SW 1271 (cell line): ENCODE data around the gene TNFRSF14.

Source experiments
- DNase-seq, 2 experiments: peaks; one replicate each; lab custom pipeline; 2025; lab: John Stamatoyannopoulos, UW

Gene TNFRSF14

DNA sequence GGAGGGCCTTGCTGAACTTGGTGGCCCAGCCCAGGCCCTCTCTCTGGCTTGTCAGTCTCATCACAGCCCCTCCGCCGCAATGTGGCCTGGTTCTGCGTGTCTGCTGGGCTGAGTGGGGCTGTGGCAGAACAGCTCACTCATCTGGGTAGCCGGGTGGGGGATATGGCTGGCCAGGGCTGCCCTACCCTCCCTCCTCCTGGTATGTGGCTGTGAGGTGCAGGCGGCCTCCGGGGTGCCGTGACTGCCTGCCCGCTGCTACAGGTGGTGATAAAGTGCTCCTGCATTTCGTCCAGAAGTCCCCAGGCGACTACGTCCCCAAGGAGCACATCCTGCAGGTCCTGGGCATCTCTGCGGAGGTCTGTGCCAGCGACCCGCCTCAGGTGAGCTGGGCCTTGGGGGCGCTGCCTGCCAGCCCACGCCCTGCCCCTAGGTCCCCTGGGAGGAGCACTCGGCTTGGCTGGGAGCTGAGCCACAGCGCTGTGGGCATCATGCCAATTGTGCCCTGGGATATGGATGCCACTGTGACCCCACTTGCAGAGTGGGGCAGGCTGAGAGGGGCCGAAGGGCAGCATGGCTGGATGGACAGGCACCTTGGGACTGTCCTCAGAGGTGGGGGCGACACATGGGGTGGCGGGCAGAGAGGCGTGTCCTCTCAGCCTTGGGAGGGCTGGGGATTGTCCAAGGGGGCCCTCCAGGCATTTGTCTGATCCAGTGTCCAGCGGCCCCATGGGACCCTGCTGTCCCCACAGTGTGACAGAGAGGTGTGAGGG is 32.7 kb downstream of the TNFRSF14 start:
- DNase-seq = no peak

DNA sequence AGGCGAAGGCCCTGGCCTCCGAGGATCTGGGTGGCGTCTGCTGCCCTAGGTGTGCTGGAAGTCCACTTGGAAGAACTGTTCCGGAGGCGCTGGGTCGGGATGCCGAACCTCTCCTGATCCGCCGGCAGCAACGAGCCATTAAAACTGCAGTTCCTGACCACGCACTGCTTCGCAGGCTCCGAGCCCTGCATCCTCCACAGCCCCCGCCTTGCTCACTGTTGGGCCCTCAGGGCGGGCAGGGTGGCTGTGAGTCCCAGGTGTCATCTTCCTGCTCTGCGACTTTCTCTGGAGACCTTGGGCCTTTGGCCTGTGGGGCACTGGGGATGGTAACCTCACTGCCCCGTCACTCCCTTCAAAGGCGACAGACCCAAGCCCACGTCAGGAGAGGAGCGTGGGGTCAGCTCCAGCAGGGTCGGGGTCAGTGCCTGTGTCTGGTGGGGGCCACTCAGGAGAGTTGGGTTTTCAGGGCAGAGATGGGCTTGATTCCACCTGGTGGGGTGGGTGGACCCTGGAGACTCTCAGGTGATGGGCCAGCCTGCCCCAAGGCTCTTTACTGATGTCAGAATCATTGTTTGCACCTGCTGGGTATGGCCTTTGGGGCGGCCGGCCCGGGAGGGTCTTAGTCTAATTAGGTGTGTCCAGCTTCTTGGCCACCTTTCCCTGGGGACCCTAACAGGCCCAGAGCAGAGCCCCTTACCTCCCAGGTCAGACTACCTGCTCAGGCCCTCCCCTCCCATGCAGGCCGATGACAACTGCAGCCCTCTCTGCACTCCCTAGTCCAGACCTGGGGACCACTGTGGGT is 33.5 kb downstream of the TNFRSF14 start:
- no peak for DNase-seq

DNA sequence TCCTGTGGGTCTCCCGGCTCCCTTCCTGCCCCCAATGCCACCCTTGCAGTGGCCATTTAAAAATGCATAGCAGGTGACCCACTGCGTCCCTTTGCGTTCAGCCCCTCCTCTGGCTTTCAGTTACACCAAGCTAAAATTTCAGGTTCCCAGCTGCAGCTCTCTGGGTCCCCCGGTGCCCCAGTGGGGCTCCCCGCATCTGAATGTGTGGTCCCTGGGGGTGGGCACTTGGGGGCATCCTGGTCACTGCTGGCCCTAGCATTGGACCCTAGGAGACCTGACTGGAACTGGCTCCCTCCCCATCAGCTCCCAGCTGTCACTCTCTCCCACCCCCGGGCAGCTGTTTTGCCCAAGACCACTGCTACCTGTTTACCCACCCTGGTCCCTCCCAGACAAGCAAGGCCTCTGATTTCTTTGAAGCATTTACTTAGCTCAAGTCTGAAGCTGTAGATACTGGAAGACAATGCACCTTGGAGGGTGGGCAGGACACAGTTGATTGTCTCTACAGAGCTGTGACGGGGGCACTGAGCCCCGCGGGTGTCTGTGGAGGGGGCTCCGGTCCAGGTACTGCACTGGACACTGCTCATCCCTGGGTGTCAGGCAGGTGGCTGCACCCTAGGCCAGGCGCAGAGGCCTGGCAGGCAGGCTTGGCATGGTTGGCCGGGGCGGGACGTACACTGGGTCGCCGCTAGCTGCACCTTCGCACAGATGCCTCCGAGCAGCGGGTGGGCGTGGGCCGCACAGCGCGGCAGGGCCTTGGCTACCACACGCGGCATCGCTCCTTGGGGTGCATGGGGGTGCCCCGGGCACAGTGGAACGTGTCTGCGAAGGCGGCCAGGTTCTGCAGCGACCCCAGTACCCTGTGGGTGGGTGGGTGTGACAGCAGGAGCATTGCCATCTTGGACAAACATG is 34.3 kb downstream of the TNFRSF14 start:
- DNase-seq = no peak

DNA sequence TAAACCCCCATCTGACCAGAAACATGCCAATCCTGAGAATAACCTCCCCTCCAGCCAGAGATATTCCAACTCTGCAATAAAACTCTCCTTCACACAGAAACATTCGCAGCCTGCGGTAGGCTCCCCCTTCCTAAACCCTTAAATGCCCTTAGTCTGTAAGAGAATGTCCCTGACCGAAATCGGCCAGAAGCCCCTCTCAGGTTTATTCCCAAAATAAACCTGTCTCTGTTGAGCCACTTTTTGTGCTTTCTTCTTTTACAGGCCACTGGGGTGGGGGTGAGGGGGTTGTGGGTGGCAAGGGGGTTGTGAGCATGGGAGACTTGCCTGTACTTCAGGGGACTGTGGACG is 35.0 kb downstream of the TNFRSF14 start:
- no peak for DNase-seq

DNA sequence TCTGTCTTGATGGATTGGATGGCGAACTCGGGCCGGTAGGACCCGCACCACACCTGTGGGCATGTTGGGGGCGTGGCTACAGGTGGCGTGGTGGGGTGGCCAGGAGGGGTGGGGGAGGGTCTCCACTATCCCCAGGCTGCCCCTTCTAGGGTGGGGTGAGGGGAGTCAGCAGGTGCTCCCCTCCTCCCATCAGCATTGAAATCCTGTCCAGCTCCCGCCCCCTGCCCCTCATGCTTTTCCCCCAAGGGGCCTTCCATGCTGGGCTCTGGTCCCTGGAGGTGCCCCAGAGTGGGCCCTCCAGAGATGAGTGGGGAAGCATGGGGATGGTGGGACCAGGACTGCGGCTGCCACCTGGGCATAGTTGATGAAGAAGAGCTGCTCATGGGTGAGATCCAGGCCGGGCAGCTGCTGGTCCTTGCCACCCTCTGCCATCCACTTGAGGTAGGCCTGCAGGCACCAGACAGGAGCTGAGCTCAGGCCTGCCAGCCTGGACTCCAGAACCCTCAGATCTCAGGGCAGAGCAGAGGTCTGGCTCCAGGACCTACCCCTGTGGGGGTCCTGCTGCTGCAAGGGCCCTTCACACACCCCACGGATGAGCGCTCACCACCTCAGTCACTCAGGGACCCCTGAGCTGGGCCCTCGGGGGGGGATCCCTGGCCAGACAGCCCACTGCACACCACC is 35.5 kb downstream of the TNFRSF14 start:
- DNase-seq = no peak

DNA sequence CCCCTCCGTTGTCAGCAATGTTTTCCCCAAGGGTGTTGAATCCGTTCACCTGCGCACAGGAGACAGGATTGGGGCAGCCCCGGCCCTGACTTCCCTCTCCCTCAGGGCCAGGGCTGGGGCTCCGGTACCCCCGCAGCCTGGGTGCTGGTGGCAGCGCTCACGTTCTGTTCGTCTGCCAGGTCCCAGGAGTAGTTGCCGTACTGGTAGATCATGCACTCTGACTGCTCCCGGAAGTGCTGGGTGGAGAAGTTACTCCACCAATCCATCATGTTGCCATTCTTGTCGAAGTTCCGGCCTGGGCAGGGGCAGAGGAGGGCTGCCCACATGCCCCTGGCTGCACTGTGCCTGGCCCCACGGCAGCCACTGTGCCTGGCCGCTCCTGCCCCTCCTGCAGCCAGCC is 36.5 kb downstream of the TNFRSF14 start:
- DNase-seq = no peak

DNA sequence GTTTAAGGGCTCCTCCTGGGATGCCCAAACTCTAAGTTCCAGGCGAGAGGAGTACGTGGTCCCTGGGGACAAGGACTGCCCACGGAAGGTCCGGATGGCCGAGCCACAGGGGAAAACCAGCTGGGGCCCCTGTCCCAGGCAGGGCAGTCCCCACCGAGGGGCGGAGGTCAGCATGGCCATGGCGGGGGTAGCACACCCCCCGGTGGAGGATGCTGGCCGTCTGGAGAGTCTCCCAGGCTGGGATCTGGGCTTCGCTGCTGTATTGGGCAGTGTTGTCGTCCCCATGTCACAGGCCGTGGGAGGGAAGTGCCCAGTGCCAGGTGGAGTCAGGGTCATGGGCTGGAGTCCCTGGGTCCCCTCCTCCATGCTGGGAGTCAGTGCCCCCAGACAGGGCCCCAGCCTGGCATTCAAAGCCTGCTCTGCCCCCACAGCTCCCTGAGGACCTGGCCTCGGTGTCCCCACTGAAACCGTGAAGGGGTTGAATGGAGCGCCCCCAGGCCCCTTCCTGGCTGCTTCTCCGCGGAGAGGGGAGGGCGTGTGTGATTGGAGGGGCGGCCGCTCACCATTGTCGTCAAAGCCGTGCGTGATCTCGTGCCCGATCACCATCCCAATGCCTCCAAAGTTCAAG is 37.2 kb downstream of the TNFRSF14 start:
- DNase-seq = no peak

DNA sequence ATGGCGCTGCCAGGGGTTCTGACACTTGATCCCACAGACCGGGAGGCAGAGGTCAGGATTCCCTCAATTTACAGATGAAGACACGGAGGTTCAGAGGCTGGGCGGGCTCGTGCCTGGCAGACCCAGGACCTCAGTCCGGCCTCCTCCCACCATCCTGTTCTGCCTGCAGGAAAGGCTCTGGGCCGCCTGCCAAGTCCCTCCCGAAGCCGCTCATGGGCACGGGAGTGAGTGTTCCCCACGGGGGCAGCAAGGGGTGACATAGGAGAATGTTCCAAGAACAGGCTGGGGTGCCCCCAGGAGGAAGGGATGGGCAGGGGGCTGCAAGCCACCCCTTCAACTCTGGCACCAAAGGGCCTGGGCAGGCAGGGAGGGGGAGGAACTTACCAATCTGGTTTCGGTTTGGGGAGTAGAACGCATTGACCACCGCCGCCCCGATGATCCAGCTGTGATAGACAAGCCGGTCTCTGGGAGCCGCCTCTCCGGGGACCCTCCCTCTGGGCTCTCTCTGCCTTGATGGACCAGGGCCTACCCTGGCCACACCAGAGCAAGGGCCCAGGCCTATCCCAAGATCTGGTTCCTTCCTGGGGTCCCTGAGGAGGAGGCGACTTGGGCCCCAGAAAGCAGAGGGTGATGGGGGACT is 38.0 kb downstream of the TNFRSF14 start:
- DNase-seq = no peak

DNA sequence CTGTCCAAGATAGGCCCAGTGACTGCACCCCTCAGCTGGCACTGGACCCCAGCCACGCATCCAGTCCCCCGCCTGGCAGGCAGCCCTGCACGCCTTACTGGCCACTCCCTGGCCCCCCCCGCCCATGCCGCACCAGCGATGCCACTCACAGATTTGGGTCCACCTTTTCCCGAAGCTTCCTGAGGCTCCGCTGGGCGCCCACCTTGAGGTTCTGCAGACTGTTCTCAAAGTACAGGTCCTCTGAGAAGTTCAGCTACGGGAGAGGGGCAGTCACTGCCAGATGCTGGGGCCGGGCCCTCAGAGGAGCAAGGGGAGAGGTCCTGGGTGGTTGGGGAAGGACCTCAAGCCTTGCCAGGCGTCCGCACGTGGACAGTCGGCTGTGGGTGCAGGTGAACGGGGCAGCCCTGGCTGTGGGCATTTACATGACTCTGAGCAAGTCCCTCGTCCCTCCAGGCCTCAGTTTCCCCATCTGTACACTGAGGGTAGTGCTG is 38.5 kb downstream of the TNFRSF14 start:
- no peak for DNase-seq

DNA sequence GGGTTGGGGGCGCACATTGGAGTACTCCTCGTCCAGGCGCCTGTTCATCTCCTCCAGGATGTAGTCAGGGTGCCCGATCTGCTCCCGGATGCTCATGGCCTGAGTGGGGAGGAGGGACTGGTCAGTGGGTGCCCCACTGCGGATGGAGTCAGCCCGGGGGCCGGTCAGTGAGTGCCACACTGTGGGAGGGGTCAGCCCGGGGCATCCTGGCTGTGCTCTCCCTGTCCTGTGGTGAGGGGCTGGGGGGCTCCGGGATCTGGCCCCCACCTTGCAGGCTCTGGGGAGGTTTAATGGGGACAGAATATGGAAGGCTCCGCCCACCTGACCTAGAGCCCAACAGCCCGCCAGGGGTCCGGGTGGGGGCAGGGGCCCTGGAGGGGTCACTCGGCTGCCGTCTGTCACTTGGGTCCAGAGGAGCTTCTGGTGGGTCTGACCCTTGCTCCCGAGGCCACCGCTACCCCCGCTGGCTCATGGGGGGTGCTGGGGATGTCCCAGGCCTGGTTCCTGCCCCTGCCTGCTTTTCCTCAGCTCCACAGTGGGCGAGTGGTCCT is 39.2 kb downstream of the TNFRSF14 start:
- DNase-seq = no peak

DNA sequence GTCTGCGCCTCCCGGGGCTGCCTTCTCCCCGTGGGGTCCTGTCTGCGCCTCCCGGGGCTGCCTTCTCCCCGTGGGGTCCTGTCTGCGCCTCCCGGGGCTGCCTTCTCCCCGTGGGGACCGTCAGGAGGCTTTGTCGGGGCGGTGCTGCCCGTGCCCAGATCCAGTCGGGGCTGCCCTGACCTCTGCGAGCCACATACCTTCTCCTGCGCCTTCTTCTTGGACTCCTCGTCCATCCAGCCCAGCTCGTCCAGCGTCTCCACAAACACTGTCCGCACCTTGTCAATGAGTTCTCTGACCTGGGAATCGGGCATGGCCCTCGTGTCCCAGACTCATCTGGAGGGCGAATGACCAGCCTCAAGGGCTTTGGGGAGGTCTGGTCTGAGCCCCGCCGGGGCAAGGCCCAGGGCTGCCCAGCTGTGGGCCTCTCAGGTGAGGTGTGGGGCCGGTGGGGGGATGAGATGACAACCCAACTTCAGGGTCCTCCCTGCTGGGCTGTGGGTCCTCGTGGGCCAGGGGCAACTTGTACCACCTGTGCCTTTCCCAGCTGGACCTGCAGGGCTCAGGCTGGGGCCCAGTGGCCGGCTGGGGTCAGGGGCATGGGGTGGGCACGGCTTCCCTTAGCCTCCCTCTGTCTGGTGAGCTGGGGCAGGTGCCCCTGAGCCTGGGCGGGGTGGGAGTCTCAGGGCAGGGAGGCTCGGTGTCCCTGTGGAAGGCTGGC is 39.8 kb downstream of the TNFRSF14 start:
- DNase-seq = no peak

DNA sequence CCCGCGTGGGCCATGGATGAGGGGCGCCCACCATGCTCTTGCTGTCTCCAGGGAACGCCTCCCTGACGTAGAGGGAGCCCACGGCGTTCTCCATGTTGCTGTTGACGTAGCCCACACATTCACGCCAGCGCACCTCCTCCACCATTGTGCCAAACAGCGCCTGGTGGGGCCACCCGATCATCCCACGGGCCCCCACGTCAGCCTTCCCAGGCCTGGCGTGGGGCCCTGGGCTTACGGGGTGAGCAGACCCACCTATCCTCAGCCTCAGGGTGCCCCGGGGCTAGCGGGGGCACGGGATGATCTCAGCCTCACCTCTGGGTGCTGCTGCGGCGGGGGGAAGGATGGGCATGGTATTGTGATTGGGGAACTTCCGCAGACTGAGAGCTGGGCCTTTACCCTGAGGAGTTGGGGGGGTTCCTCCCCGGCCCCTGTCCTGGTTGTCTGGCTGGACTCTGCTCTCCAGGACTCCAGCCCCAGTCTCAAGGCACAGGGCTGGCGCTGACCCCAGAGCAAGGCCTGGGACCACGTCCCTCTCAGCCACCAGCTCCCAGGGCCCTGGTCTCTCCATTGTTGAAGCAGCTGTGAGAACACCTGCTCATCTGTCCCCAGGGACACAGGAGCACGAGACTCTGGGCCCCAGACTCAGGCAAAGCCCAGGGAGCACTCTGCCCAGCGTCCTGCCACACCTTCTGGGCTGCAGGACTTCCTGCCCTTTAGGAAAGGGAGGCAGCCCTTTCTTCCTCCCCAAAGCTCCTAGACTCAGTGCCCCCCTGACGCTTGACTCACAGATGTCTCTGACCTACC is 40.6 kb downstream of the TNFRSF14 start:
- no peak for DNase-seq

DNA sequence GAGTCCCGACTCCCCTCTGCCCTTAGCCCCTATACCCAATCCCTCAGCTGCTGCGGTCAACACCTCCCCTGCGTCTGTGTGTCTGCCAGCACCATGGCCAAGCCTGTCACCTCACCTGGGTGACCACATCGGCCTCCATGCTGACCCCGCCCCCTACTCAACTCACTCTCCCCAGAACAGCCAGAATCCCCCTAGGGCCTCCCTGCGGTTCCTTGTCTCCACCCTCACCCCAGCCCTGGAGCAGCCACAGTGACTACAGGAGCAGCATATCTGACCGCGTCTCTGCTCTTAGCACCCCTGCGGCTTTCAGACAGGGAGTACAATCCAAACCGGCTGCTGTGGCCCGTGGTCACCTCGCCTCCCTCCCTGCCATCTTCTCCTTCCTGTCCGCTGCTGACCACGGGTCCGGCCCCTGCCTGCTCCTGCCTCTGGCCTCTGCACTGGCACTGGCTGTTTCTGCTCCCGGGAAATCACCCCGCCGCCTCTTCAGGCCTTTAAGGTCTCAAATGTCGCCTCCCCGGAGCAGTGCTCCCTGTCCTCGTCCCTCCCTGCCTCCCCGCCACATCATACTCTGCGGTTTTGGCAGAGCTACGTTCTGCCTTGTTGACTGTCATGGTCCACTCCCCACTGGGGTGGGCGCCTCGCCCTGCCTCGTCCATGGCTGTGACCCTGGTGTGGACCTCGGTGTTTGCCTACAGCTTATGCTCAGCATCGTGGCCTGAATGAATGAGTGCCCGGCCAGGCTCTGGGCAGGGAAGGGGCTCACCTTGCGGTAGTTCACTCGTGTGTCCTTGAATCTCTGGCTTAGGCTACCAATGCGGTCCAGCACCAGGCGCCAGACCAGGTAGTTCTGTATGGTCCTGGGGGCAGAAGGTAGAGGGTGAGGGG is 41.5 kb downstream of the TNFRSF14 start:
- no peak for DNase-seq

DNA sequence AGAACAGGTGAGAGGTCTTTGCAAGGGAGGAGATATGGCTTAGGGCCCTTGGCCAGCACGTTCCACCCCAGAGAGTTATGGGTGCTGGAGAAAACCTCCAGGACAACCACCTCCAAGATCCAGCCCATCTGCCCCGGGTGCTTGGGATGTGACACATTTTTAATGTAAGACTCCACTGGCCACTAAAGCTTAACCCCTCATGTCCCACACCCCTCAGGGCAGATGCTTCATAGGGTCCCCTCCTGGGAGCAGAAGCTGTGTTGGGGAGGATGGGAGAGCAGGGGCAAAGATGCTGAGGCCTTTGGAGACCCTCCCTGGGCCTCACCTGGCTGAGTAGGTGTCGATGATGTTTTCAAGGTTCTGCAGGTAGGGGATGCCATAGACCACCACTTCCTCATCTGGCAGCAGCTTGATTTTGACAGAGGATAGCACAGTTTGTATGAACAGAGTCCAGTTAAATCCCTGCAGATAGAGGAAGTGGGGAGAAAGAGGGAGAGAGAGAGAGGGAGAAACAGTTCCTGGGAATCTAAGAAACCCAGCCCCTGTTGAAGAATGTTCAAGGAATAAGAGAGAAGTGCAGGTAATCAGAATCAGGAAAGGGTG is 42.3 kb downstream of the TNFRSF14 start:
- DNase-seq = no peak

DNA sequence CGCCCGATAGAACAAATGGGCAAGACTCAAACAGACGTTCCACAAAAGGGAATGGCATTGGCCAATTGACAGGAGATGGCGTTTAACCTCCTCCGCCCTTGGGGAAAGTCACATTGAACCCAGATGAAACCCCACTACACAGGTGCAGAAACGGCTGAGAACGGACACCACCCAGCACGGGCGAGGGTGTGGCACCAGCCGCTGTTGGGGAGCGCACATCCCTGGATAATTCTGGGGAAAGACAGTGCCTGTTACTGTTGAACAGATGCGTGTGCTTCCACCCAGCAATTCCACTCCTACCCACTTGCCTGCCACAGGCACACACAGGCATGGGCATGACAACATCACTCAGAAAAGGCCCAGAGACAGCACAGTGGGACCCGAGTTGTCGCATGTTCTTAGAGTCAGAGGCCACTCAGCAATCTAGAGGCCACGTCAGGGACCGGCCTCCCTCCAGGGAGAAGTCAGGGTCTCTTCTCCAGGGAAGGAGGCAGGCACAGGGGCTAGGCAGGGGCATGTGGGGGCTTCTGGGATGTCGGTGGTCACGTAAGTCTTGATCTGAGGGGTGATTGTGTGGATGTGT is 45.6 kb downstream of the TNFRSF14 start:
- DNase-seq = no peak

DNA sequence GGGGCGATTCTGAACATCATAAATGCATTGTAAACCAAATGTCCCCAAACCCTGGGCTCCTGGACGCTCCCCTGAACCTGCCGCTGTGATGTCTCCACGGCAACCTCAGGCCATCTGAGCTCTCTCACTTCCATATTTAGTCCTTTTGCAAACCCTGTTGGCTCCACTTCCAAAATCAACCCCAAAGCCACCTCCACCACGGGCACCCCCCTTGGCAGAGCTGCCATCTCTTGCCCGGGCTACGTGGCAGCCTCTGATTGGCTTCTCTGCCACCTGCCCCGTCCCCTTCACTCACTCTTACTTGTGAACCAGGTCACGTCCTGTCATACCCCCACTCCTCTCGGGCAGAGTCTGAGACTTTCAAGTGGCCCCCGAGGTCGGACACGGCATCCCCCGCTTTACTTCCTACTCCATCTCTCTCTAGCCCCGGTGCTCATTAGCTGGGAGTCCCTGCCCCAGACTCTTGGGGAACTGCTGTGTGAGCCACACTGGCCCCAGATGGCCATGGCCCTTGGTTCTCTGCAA is 46.2 kb downstream of the TNFRSF14 start:
- no peak for DNase-seq
